ENCODE results near the gene SCNN1B.

The SCNN1B gene

GRCh38 chr16:23345237-23345636, 43.1 kb downstream of the SCNN1B start:
- in situ Hi-C loops (cut with MboI; ENCODE audit: low pct_unique_long_range_greater_than_20kb, low sequenced_read_pairs, unreplicated experiment): no loop called here
- DNase-seq (ENCODE audit: low spot score): no peak
- TF ChIP-seq CTCF (IDR thresholded peaks at IDR 0.05; ENCODE audit: extremely low read depth, insufficient read depth, missing control alignments): no peak

GRCh38 chr16:23348579-23349469, 46.7 kb downstream of the SCNN1B start:
- DNase-seq (ENCODE audit: low spot score): no peak
- in situ Hi-C loops (cut with MboI; ENCODE audit: low pct_unique_long_range_greater_than_20kb, low sequenced_read_pairs, unreplicated experiment): no loop called here
- TF ChIP-seq CTCF (IDR thresholded peaks at IDR 0.05; ENCODE audit: extremely low read depth, insufficient read depth, missing control alignments): peak; percentile 27

- no peak for DNase-seq (ENCODE audit: low spot score)
- in situ Hi-C loops (cut with MboI; ENCODE audit: low pct_unique_long_range_greater_than_20kb, low sequenced_read_pairs, unreplicated experiment): no loop called here
- no peak for TF ChIP-seq CTCF (IDR thresholded peaks at IDR 0.05; ENCODE audit: extremely low read depth, insufficient read depth, missing control alignments)
These were observed 49.3 kb downstream of the SCNN1B start for GRCh38 chr16:23351360-23351759.

- DNase-seq (ENCODE audit: low spot score): no peak
- in situ Hi-C loops (cut with MboI; ENCODE audit: low pct_unique_long_range_greater_than_20kb, low sequenced_read_pairs, unreplicated experiment): no loop called here
- TF ChIP-seq CTCF (IDR thresholded peaks at IDR 0.05; ENCODE audit: extremely low read depth, insufficient read depth, missing control alignments): no peak
These were observed 51.3 kb downstream of the SCNN1B start for GRCh38 chr16:23353440-23353839.

- no peak for TF ChIP-seq CTCF (IDR thresholded peaks at IDR 0.05; ENCODE audit: extremely low read depth, insufficient read depth, missing control alignments)
- no peak for DNase-seq (ENCODE audit: low spot score)
- in situ Hi-C loops (cut with MboI; ENCODE audit: low pct_unique_long_range_greater_than_20kb, low sequenced_read_pairs, unreplicated experiment): no loop called here
These were observed 52.1 kb downstream of the SCNN1B start for GRCh38 chr16:23354246-23354645.

GRCh38 chr16:23355106-23355670, 53.1 kb downstream of the SCNN1B start:
- in situ Hi-C loops (cut with MboI; ENCODE audit: low pct_unique_long_range_greater_than_20kb, low sequenced_read_pairs, unreplicated experiment): no loop called here
- DNase-seq (ENCODE audit: low spot score): no peak
- no peak for TF ChIP-seq CTCF (IDR thresholded peaks at IDR 0.05; ENCODE audit: extremely low read depth, insufficient read depth, missing control alignments)
